OCI-M2 (cell line): ENCODE results near the gene GJD3.

Experiments
- DNase-seq: peaks from one replicate; lab custom pipeline; 2025; ENCODE audit not compliant: unreplicated experiment; lab: John Stamatoyannopoulos, UW

GJD3 gene

DNA sequence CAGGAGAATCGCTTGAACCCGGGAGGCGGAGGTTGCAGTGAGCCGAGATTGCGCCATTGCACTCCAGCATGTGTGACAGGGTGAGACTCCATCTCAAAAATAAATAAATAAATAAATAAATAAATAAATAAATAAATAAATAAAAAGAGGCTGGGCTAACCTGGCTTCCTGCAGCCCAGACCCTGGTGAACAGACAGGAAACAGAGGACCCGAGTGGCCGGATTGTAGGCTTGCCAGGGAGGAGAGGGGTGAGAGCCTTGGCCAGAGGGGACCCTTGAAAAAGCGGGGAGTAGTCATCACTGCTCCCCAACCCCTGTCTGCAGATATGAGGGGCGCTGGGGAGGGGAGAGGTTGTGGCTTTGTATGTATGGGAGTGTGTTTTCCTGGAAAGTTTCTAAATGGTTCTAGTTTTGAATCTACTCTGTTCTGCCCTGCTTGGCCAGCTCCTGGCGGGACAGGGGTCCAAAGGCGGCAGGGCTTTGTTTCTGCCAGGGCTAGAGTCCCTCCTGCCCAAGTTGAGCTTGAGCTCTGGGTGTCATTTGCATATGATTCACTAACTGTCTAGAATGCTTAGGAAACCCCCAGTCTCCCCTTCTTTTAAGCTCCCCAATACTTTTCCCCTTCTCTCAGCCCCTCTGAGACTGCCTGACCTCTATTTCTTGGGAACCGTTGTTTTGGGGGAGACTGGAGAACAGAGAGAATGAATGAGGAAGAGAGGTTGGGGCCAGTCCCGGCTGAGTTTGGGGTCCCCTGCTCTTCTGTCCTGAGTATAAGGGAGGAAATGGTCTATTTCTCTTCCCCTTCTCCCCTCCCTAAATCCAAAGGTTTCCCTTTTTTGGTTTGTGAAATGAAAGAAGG, 39.2 kb downstream of the GJD3 start:
- no peak for DNase-seq

DNA sequence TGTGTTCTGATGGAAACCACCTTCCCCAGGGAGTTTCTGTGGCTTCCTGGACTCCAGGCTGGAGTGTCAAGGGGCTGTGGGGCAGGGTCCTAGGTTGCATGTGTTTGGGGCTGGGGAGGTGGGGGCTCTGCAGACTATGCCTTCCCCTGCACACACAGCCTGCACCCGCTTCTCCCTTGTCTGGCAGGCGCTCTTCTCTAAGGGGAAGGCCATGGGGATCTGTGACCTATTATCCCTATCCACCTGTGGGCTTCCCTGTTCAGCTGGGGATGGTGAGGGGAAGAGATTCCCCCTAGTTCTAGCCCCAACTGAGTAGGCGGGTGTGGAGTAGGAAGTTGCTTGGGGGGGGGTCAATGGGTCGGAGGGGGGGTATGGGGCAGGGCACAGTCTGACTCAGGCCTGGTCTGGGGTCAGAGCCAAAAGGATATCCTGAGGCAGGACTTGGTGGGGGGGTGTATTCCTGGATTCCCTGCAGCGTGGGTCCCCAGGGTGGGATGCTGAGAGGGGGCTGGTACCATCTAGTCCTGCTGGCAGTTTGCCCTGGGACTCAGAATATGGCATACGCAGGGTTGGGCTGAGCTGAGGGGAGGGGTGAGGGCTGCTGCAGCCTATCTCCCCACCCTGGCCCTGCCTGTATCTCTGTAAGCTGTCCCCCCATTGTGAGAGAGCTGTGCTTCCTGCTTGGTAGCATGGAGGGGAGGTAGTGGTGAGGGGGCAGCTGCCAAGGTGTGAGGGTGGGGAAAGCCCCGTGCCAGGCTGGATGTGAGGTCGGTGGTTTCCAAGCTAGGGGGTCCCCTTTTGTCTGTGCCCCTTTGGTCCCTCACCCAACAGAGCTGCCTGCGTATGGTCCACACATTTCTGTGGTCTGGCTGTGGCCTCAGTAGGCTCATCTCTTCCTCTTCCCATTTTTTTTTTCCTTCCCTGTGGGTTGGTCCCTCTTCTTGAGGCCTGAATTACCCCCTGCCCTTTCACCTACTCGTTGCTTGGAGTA, 40.9 kb downstream of the GJD3 start:
- DNase-seq = no peak

GRCh38 chr17:40322358-40323315, 41.9 kb downstream of the GJD3 start:
- DNase-seq = no peak

DNA sequence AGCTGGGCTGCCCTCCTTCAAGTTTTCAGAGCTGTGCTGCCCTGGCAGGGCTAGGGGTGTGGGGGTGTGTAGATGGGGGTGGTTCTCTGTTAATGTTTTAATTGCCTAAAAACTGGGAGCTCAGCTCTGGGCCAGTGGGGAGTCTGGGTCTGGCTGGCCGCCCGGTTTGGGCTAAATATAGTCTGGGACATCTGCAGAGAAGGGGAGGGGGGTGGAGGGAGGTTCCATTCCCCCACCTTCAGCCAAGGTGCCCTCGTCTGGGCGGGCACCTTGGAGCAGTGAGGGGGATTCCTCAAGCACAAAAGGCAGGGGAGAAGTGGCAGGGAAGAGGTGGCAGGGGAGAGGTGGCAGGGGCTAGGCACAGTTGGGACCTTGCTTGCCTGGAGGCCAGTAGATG, 42.6 kb downstream of the GJD3 start:
- DNase-seq = no peak

DNA sequence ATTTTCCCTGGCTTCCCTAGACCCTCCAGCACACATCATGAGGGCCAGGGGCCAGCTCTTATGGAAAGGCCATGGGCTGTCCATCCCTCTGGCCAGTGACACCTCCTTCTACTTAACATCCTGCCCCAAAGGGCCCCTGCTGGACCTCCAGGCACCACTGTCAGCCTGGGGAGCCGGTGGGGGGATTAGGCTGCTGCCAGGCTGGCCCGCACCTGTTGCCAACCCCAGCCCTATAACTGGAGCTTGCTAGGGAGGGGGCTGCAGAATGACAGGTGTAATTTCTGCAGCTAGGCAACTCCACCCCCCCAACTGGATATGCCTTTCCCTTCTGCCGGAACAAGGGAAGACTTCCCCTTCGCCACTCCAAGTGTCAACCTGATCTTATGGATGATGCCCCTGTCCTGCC, 43.0 kb downstream of the GJD3 start:
- no peak for DNase-seq

GRCh38 chr17:40320756-40321523, 43.6 kb downstream of the GJD3 start:
- no peak for DNase-seq

DNA sequence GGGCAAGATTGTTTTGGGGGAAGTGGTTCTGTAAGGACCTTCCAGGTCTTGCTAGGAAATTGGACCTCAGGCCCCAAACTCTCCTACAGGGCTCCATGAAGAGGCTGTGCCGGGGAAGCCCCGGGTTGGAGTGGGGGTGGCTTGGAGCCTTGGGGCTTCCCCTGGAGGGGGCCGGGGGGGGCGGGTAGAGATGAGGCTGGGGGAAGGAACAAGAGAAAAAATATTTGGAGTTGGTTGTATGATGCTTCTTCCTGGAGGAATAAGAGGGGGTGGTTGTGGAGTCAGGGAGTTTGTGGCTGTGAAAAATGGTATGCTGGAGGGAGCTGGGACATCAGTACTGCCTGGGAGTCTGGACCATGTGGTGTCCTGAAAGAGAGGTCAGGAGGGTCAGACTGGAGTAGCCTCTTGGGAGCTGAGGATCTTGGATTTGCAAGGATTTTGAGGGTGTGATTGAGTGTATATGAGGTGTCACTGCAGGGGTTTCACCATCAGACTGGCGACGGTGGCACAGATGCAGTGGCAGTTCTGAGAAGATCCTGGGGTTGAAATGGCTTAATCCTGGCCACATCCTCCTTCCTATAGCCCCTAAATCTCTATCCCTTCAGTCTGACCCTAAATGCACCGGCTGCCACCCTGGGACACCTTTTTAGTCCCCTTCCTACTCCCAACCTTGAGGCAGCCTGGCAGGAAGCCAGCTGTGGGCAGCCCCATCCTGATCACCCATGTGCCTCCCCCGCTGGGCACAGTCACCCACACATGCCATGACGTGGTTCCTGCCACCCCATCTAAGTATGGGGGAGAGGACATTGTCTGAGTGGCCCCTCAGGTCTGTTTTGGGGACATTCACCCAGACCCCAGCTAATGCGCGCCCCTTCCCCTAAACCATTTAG, 44.6 kb downstream of the GJD3 start:
- DNase-seq = no peak

GRCh38 chr17:40318830-40319391, 45.6 kb downstream of the GJD3 start:
- DNase-seq = no peak

DNA sequence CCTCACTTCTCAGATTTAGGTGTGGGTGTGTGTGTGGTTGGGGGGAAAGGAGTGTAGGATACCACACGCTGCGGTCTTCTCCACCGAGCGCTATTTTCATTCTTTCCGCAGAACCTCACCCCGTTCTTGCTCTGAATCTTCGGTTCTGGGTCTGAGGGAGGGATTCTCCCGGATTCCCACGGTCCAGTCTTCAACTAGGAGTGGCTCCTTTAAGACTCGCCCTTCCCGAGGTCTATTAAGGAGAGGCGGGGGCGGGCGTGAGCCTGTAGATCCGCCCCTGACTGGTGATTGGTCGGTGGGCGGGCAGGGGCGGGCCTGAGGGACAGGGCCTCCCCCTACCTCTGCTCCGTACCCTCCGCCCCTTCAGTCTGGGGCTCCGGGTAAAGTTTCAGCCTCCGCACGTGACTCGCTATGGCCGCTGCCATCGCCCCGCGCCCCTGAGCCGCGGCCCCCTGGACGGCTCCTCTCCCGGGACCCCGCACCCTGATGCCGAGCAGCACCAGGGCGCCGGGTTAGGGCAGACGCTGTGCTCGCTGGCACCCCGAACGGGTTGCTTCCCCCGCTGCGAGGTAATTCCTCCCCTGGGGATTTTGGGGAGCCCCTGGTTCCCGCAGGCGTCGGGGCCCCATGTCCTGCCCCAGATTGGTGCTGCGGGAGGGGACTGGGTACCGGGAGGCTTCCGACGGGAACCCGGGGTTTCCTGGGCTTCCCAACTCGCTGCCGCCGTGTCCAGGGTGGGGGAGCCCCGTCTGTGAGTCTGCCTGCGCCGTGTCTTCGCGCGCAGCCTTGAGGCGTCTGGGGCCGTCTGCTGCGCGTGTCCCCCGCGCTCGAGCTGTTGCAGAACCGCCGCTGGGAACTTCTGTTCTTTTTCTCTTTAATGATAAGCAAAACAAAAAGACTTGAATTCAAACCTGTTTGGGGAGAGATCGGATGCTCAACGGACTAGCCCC, 46.4 kb downstream of the GJD3 start:
- DNase-seq = peak; percentile 67

DNA sequence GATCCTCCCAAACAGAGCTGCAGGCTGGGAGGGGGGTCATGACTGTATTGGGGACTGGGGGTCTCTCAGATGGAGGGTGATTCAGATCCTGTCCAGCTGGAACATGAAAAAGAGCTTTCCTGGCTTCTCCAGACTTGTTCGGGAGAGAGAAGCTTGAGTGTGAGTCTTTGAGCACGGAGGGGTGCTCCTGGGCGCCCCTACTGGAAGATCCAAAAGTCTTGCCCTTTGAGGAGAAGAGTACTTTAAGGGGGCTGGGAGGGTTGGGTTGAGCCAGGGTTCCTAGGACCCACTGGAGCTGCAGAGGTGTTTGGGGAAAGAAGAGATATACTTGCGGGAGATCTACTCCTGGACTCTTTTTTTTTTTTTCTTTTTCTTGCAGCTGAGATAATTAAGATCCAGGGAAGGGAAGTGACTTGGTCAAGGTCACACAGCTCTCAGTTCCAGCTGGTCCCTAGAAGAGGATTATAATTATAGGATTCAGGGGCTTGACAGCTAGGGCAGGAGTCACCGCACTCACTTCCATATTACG, 47.1 kb downstream of the GJD3 start:
- DNase-seq = no peak

DNA sequence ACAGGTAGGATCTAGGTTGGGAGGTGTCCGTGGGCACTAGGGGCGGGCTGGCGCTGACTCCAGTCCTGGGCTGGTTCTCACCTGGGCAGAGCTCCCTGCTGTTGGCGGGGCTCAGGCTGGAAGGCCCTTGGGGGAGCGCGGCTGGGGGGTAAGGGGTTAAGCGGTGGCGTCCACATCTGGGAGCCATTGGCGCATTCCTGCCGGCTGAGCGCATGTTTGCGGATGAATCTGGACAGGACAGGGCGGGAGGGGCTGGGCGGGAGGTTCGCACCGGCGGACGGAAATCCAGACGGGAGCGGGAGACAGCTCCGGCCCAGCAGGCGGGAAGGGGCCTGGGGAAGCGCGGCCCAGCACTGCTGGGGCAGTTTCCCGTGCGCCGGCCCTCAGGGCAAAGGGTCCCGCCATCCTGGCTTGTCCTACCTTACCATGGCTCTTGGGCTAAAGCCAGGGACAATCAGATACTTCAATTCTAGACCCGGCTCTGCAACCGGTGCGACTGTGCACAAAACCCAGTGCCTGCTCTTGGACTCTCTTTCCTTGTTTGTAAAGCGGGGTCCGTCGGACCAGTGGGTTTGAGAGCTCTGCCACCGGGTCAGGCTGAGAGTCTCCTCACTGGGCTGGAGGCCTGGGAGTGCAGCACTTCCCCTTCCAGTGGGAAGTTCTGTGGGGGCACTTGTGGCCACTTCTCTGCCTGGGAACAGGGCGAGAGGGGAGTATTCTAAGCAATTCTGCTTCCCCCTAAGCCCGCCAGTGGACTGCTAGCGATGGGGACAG, 47.8 kb downstream of the GJD3 start:
- DNase-seq = no peak

DNA sequence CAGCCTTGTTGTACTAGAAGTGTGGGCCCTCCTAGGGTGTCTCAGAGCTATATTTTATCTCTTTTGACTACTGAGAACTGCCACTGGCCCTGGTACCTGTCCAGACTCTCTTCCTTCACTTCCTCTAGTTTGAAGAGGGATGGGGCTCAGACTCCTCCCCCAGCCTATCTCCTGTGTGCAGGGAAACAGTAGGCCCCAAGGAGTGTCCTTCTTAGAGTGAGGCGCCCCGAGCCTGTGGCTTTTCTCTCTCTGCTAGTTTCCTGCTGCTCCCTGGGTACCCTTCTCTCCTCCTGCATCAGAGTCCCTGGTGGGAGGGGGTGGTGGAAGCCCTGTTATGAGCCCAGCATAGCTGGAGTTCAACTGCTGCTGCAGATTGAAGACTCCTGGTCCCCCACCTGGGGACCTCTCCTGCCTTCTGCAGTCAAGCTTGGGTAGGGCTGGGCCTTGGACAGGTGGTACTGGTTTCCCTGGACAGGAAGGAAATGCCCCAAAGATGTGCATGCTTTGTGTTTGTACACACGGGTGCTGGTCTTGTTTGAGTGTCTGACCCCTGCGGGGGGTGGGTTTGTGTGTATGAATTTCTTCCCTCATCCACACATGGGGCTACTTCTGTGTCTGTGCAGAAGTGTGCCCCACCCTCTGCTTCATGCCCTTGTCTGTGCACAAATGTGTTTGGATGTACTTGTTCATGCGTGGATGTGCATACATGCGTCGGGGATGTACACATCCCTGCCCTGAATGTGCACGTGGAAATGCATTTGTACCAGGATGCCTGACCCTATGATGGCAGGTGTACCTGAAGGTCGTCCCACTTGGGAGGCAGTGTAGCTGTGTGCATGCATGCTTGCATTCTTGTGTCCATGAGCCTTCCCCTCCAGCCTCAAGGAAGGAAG, 48.6 kb downstream of the GJD3 start:
- no peak for DNase-seq

DNA sequence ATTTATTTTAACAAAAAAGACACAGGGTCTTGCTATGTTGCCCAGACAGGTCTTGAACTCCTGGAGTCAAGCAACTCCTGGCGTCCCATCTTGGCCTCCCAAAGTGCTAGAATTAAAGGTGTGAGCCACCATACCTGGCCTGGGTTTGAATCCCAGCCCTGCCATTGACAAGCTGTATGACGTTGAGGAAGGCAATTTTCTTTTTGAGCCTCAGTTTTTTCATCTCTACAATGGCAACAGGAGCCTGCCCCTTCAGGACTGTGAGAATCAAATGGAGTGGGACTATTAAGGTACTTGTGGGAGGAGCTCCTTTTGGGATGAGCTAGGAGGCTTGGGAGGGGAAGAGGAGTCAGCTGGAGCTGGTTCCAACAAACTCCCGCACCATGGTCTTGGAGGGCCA, 49.3 kb downstream of the GJD3 start:
- no peak for DNase-seq

GRCh38 chr17:40314584-40314956, 50.0 kb downstream of the GJD3 start:
- DNase-seq = no peak

DNA sequence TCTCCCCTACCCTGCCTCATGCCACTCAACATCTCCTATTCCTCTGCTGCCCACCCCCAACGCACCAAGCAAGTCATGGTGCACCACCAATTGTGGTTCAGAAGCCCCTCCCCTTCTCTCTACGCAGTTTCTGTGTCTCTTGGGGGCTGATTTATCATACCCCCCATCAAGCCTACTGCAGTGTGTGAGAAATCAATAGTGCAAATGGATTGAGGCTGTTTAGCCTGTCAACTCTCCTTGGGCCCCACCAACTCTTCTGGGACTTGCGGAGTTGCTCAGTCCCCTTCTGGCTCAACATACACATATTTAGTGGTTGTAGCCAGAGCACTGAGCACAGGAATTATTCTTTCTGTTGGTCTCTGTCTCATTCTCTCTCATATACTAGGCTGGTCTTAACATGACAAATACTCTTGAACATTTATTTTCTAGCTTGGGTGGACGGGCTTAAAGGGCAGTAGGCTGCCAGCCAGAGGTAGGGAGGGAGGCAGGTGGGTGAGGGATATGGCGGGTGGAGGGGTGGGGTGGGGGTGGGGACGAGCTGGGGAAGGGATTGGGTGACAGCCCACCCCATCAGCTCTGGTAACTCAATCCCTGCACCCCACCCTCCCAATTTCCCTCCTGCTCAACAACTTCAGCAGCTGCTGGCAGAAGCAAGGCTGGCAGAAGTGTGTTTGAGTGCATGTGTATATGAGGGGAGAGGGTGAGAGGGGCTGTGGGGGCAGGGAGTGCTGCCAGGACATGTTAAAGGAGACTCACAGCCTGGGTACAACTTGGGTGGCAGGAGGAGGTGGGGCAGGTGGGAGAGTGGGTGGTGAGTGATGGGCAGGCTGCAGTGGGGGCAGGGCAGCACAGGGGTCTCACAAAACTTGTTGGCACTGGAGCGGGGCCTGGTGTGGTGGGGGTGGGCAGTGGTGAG, 50.6 kb downstream of the GJD3 start:
- no peak for DNase-seq
